Immature natural killer cell (primary cell): ENCODE results near the gene MMD. TPM values are rescaled to one million over a fixed set of nuclear protein-coding genes. Genes with fewer than 3 reads are reported as not detected.
"Not testable (repeated sequence)": the region's sequence is repeated elsewhere in the genome, so short reads cannot be mapped to it uniquely, and the experiment has no call there.

Experiments
- DNase-seq, 3 donors: peaks; one replicate each; pipeline ENCODE4 v3.0.0; 2022; ENCODE audit warnings: mixed read lengths in 1 of 3
- H3K27ac Mint-ChIP-seq, 6 donors: one replicate each; pipeline ENCODE4 v1.8.0; 2020; ENCODE audit warnings: mixed read lengths in 6 of 6, mild to moderate bottlenecking in 5 of 6, inconsistent platforms in 4 of 6, moderate library complexity in 3 of 6
- H3K27me3 Mint-ChIP-seq, 3 donors: one replicate each; pipeline ENCODE4 v1.8.0; 2020 to 2021; ENCODE audit warnings: low read depth in 3 of 3, mild to moderate bottlenecking in 3 of 3, mixed read lengths in 3 of 3, moderate library complexity in 3 of 3, inconsistent platforms in 1 of 3
- H3K36me3 Mint-ChIP-seq, 3 donors: one replicate each; pipeline ENCODE4 v1.8.0; 2020; ENCODE audit warnings: mixed read lengths in 3 of 3, inconsistent platforms in 2 of 3, mild to moderate bottlenecking in 2 of 3
- H3K4me1 Mint-ChIP-seq, 2 donors: one replicate each; pipeline ENCODE4 v1.8.0; 2020; ENCODE audit warnings: inconsistent platforms in 2 of 2, mild to moderate bottlenecking in 2 of 2, mixed read lengths in 2 of 2, moderate library complexity in 1 of 2
- H3K4me3 Mint-ChIP-seq, 5 donors: one replicate each; pipeline ENCODE4 v1.8.0; 2020; ENCODE audit warnings: mild to moderate bottlenecking in 5 of 5, mixed read lengths in 5 of 5, inconsistent platforms in 3 of 5, moderate library complexity in 3 of 5
- H3K9me3 Mint-ChIP-seq, 6 donors: one replicate each; pipeline ENCODE4 v1.8.0; 2020; ENCODE audit warnings: mild to moderate bottlenecking in 6 of 6, mixed read lengths in 6 of 6, inconsistent platforms in 4 of 6, moderate library complexity in 3 of 6
- polyA plus RNA-seq, 3 donors: library from polyadenylated mRNA; unstranded; fragments of 300-500 nt; fragmentation: Illumina TruSeq; gene quantifications; one replicate each; pipeline ENCODE4 v1.2.3, GENCODE V29; 2021

The MMD gene
- polyA plus RNA-seq, 3 donors from 2014 or later, result 8.1 to 18.1 (median 14.2) TPM

DNA sequence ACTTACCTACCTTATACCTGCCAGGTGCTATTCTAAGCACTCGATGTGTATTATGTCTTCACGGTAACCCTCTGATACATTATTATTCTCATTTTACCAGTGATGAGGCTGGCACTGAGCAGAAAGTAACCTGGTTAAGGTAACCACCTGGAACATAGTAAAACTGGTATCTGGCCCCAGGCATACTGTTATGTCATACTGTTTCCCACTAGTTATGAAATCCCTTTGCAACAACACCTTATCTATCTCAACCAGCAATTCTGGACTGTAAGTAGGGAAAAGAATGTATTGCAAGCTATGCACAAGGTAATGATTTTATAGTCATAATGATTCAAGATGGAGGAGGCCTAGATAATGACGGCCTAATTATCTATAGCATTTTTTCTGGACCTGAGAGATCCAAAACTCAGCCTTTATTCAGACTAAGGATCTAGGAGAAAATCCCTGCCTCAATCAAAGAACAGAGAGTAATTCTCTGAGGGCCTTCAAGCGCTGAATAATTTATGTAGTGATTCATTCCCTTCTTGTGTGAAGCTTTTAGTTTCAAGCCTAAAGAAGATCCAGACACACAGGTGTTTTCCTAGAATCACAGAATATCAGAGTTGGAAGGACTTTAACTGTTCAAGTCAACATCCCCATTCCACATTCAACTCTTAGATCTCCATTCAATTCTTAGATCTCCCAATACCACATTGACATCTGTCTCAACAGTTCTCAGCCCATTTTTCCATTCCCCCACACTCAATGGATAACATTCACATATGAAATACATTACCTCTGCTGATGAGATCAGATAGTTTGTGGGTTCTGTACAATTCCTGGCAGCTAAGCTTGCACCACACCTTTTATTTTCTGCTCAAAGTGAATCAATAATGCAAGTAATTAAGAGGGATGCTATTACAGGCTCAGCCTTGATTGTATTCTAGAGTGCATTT, 14.9 kb upstream of the MMD start:
- no peak for DNase-seq
- Mint-ChIP-seq H3K9me3 (peaks cover 0 to 2% (median 0%) of the 10 kb centered on the region in 6 donors), H3K27me3 (peaks cover 0 to 7% (median 4%) of the 10 kb centered on the region in 3 donors), H3K4me3 (no peak overlapping the region), H3K4me1 (no peaks in the 10 kb centered on the region), H3K27ac (no peak overlapping the region), H3K36me3 (no peaks in the 10 kb centered on the region)

DNA sequence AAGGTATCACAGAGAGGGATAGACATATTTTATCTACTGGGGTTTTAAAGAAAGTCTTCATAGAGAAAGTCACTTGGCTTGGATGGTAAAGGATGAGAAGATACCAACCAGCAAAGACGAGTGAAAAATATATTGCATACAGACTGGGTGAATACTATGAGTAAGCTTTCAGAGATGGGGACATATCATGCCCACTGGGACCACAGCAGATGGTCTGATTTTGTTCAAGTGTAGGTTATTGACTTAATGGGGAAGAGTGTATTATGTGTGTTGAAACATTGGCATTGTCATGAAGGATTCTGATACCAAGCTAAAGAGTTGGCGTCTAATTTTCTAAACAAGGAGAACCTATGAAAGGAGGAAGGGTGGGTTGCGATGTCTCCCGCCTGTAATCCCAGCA, 13.8 kb upstream of the MMD start:
- no peaks in the 10 kb centered on the region for H3K4me1 Mint-ChIP-seq
- H3K36me3 Mint-ChIP-seq, result no peaks in the 10 kb centered on the region
- no peak overlapping the region for H3K4me3 Mint-ChIP-seq
- peaks cover 0 to 2% (median 0%) of the 10 kb centered on the region in 6 donors for H3K9me3 Mint-ChIP-seq
- H3K27me3 Mint-ChIP-seq, result peaks cover 0 to 7% (median 4%) of the 10 kb centered on the region in 3 donors
- DNase-seq, result no peak
- no peak overlapping the region for H3K27ac Mint-ChIP-seq

DNA sequence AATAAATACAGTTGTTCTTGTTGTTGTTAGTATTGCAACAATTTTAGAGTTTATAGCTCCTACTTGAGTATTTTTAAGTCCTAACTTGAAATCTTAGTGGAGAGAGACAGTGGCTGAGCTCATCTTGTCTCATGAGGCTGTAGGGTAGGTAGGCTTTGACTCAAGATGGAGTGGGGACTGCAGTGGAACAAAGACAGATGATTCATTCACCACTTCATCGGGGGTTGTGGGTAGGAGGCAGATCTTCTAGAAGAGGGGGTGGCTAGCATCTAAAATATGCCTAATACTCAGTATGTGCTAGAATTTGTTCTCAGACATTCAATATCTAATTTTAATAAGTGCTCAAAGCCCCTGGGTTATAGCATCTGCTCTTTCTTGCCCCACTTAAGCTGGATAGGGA, 13.1 kb upstream of the MMD start:
- Mint-ChIP-seq H3K4me1 (no peaks in the 10 kb centered on the region), H3K36me3 (no peaks in the 10 kb centered on the region)

DNA sequence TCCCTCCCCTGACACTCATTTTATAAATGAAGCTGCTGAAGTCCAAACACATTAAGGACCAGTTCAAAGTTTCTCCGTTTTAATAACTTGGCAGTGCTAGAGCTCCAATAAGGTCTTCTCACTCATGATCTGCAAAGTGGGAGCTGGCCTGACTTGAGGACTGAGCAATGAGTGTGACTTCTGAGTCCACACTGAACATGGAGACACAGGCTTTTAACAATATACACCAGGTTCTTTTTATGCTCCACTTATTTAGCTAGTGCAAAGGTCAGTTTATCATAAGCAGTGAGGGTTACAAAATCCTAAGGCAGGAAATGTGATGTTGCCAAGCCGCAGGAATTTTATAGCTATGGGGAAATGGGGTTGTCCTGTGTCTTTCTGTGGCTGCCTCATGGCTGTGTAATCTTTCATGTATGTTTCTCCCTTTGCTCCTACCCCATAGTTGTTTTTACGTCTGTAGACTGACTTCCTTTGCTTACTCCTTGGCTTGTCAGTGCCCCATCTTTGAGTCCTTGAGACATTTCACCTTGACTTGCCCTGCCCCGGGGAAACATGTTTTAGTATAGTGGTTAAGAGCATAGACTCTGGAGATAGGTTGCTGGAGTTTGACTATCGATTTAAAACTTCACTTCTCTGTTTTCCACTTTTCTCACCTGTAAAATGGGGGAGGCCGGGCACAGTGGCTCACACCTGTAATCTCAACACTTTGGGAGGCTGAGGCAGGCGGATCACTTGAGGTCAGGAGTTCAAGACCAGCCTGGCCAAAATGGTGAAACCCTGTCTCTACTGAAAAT, 12.2 kb upstream of the MMD start:
- Mint-ChIP-seq H3K27me3 (peaks cover 0 to 6% (median 5%) of the 10 kb centered on the region in 3 donors), H3K4me3 (no peak overlapping the region), H3K9me3 (peaks cover 0 to 2% (median 0%) of the 10 kb centered on the region in 6 donors), H3K36me3 (no peaks in the 10 kb centered on the region), H3K4me1 (no peaks in the 10 kb centered on the region), H3K27ac (no peak overlapping the region)
- DNase-seq, result no peak

More for the DNA sequence above, 13.1 kb upstream of the MMD start:
- no peak for DNase-seq
- peaks cover 0 to 2% (median 0%) of the 10 kb centered on the region in 6 donors for H3K9me3 Mint-ChIP-seq
- peaks cover 0 to 6% (median 4%) of the 10 kb centered on the region in 3 donors for H3K27me3 Mint-ChIP-seq
- no peak overlapping the region for H3K4me3 Mint-ChIP-seq
- H3K27ac Mint-ChIP-seq, result no peak overlapping the region

DNA sequence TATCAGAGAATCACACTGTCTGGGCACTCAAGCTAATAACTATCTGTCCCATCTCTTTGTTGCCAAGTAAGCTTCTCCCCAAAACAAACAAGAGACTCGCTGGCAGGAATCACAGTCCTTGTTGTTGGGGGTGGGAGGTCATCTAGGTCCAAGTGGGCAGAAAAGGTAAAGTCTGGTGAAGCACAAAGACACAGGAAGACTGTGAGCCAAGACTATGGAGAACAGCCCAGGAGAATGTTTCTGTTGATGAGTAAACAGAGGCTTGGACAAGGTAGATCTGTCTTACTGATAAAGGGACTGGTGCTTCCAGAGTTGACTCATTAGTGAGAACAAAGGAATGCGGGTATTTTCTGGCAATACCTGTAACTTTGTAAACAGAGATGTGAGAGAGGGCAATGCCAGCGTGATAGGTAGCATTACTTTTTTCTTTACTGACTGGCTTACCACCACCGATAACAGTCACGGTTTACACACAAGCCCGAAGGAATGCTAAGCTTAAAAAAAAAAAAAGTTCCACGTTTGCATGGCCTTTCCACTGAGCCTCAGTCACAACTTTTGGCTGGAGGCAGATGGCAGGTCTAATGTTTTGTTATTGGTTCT, 11.5 kb upstream of the MMD start:
- no peak overlapping the region for H3K27ac Mint-ChIP-seq

DNA sequence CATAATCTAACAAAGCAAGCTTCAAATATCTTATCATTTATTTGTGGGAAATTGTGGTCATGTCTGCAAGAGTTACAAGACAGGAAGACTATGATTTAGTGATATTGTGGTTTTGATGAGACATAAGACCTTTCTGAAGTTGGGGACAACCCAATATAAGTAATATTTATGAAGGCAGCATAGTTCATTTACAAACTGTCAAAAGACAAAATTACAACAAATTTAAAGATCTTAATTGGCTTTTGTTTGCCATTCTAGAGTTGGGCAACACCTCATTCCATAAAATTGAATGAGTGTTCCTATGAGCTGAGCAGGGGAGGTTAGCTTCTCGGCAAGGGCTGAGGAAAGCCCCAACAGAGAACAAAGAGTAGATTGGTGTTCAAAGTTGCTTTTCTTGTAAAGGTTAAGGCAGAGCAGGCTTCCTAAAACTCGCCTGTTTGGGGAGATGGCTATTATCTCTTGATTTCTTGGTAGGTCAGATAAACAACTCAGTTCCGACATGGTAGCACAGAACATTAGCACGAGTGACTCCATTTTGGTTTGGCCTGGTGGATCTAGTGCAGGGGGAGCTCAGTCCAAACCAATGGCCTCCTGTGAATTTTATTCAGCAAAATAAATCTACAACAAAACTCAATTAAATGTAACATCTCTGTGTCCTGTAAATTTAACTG, 10.9 kb upstream of the MMD start:
- Mint-ChIP-seq H3K4me3 (no peak overlapping the region), H3K27me3 (peaks cover 0 to 9% (median 3%) of the 10 kb centered on the region in 3 donors), H3K27ac (no peak overlapping the region), H3K4me1 (no peaks in the 10 kb centered on the region), H3K36me3 (no peaks in the 10 kb centered on the region), H3K9me3 (no peaks in the 10 kb centered on the region)
- no peak for DNase-seq

More for the DNA sequence above, 11.5 kb upstream of the MMD start:
- Mint-ChIP-seq H3K4me1 (no peaks in the 10 kb centered on the region), H3K27me3 (peaks cover 0 to 9% (median 3%) of the 10 kb centered on the region in 3 donors), H3K9me3 (no peaks in the 10 kb centered on the region), H3K4me3 (no peak overlapping the region), H3K36me3 (no peaks in the 10 kb centered on the region)
- no peak for DNase-seq

DNA sequence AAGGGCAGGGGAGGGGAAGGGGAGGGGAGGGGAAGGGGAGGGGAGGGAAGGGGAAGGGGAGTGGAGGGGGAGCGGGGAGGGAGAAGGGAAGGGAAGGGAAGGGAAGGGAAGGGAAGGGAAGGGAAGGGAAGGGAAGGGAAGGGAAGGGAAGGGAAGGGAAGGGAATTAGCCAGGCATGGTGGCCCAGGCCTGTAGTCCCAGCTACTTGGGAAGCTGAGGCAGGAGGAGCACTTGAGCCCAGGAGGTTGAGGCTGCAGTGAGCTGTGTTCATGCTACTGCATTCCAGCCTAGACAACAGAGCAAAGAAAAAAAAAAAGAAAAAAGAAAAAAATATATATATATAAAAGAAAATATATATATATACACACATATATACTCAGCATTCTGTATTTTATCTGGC, 10.3 kb upstream of the MMD start:
- not testable (repeated sequence) for H3K4me1 Mint-ChIP-seq, H3K4me3 Mint-ChIP-seq, H3K27ac Mint-ChIP-seq, DNase-seq, H3K27me3 Mint-ChIP-seq, H3K9me3 Mint-ChIP-seq, H3K36me3 Mint-ChIP-seq

DNA sequence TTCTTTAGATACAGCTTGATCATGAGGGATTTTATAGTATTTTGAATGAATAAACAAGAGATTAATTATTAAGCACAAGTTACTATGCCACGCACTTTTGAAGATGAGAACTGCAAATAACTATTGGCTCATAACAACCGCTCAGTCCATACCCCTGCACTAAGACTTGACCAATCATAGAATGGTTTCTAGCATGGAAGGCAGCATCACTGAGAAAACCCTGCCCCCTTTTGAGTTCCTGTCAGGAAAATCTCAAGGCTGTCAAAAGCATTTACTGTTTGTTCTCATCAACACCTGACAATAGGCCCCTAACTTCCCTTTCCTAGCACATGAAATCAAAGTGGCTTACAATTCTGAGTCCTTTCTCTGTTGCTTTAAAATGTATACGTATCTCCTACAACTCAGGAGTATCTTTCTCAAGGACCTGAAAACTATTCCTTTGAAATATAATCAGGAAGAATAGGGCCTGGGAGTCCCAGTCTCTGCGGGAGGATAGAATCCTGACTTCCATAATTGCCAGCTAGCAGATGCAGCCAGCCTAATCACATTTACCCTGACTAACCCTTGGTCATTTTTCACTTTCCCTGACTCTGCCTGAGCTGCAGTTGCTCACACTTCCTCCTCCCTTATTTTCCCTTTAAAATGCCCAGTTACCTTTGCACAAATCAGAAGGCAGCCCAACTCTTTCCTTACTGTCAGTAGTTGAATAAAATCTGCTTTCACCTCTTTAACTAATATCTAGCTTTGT, 9.1 kb upstream of the MMD start:
- H3K27me3 Mint-ChIP-seq, result peaks cover 2 to 6% (median 3%) of the 10 kb centered on the region in 3 donors
- H3K4me3 Mint-ChIP-seq, result no peak overlapping the region
- no peaks in the 10 kb centered on the region for H3K9me3 Mint-ChIP-seq
- H3K36me3 Mint-ChIP-seq, result no peaks in the 10 kb centered on the region
- no peak overlapping the region for H3K27ac Mint-ChIP-seq
- no peaks in the 10 kb centered on the region for H3K4me1 Mint-ChIP-seq
- DNase-seq, result no peak

DNA sequence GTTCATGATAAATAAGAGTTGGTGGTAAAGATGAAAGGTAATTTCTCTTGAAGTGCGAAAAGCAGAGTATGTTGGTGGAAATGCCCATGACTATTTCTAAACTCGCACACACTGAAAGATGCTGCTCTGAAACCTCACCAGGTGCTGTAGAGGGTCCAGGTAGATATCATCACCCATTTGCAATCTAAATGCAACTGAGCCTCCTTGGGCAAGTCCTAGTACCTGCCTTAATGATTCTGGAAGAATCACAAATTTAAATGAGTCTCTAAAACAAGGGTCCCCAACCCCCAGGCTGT, 5.9 kb upstream of the MMD start:
- Mint-ChIP-seq H3K27me3 (peaks cover 2 to 8% (median 3%) of the 10 kb centered on the region in 3 donors), H3K4me1 (no peaks in the 10 kb centered on the region), H3K9me3 (no peaks in the 10 kb centered on the region), H3K36me3 (no peaks in the 10 kb centered on the region), H3K27ac (no peak overlapping the region), H3K4me3 (no peak overlapping the region)
- no peak for DNase-seq

DNA sequence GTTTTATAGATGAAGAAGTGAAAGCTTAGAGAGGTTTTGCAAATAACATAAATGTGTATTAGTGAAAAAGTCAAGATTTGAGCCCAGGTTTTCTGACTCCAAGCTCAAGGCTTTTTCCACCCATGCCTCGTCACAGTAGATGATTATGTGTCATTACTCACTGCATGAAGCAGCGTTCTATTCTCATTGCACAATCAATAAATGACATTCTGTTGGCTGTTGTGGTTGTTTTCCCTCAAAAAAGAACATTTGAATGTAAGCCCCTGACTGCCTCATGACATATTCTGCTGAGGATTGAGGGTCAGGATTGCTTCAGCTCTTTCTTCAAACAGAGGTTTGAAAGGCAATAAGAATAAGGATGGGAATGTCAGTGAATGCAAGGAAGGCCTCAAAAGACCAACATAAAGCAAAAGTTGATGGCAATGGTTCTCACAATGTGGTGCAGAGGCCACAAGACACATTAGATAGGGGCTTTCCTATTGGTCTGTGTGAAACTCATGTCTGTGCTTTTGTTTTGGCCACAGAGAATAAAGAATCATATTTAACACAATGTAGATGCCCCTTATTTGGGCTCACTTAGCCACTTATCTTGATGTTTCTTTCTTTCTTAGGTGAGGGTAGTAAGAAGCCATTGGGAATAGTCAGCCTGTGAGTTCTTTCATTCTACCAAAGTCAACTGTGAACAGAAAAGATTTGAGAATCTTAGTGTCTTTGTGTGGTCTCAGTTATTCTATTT, 5.4 kb upstream of the MMD start:
- H3K9me3 Mint-ChIP-seq, result no peaks in the 10 kb centered on the region
- DNase-seq, result no peak
- H3K4me3 Mint-ChIP-seq, result no peak overlapping the region
- H3K27ac Mint-ChIP-seq, result no peak overlapping the region
- peaks cover 2 to 8% (median 6%) of the 10 kb centered on the region in 3 donors for H3K27me3 Mint-ChIP-seq
- no peaks in the 10 kb centered on the region for H3K36me3 Mint-ChIP-seq
- peaks cover 3 to 4% of the 10 kb centered on the region in 2 donors for H3K4me1 Mint-ChIP-seq

DNA sequence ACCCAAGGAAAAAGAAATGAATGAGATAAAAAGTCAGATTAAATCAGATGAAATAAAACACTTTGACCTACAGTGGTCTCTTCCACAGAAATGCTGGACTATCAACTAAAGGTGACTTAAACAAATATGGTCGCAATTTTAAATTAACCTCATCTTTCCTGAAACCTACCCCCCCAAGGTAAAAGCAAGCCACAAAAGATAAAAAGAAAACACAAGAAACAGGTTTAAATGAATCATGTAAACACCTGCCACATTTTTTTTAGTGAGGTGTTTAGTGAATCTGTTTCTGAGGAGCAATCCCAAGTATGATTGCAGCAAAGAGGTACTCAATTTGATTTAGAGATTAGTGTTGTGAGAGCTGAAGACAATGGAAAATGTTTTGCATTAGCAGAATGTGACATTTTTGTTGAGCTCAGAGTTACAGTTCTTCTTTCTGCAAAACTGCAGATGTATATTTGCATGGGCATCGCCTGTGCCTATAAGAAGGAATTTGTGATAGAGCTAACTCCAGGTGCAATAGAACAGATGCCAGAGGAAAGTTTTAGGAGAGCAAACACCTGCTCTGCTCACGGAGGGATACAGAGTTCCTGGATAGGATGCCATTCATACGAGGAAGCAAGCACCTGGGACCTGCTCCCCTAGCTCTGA, 3.4 kb upstream of the MMD start:
- no peaks in the 10 kb centered on the region for H3K36me3 Mint-ChIP-seq
- H3K4me3 Mint-ChIP-seq, result no peak overlapping the region
- H3K4me1 Mint-ChIP-seq, result peaks cover 11 to 15% of the 10 kb centered on the region in 2 donors
- no peaks in the 10 kb centered on the region for H3K9me3 Mint-ChIP-seq
- no peak for DNase-seq
- peaks cover 2 to 11% (median 10%) of the 10 kb centered on the region in 3 donors for H3K27me3 Mint-ChIP-seq
- H3K27ac Mint-ChIP-seq, result no peak overlapping the region

DNA sequence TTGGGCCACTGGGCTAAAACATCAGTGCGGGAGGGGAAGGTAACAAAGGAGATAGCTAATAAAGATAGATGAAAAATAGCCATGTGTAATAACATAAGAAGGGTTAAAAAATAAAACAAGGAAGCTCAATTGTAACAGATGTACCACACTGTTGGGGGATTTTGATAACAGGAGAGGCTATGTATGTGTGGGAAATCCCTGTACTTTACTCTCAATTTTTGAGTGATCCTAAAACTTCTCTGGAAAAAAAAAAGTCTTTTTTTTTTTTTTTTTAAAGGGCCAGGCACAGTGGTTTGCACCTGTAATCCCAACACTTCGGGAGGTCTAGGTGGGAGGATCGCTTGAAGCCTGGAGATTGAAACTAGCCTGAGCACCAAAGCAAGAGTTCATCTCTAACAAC, 1.9 kb upstream of the MMD start:
- H3K27me3 Mint-ChIP-seq, result peaks cover 2 to 10% (median 9%) of the 10 kb centered on the region in 3 donors
- H3K27ac Mint-ChIP-seq, result no peak overlapping the region
- no peaks in the 10 kb centered on the region for H3K36me3 Mint-ChIP-seq
- DNase-seq, result no peak
- H3K4me1 Mint-ChIP-seq, result peaks cover 26 to 29% of the 10 kb centered on the region in 2 donors
- peak overlapping the region in 3 of 5 donors; percentile 46 to 86 (median 48) for H3K4me3 Mint-ChIP-seq
- no peaks in the 10 kb centered on the region for H3K9me3 Mint-ChIP-seq
